NCI-H1092 (cell line): Measurements from ENCODE around the gene ST6GALNAC3.
A peak's percentile ranks its signal among the peaks of the same experiment; 100 is the strongest.

Source experiments
- DNase-seq: peaks from one replicate; lab custom pipeline; 2025; lab: John Stamatoyannopoulos, UW

ST6GALNAC3 gene

GRCh38 chr1:76510672-76511557 lies 436.4 kb downstream of the ST6GALNAC3 start:
- DNase-seq: no peak

GRCh38 chr1:76511558-76512179 lies 437.1 kb downstream of the ST6GALNAC3 start:
- no peak for DNase-seq

GRCh38 chr1:76530953-76531352 lies 456.4 kb downstream of the ST6GALNAC3 start:
- no peak for DNase-seq

- DNase-seq: no peak
Measured at GRCh38 chr1:76541618-76542017, 467.1 kb downstream of the ST6GALNAC3 start.

GRCh38 chr1:76542359-76542758 lies 467.8 kb downstream of the ST6GALNAC3 start:
- DNase-seq: no peak

GRCh38 chr1:76543495-76543894 lies 468.9 kb downstream of the ST6GALNAC3 start:
- no peak for DNase-seq

GRCh38 chr1:76546354-76546933 lies 471.9 kb downstream of the ST6GALNAC3 start:
- no peak for DNase-seq

- DNase-seq: no peak
Measured at GRCh38 chr1:76547916-76548315, 473.4 kb downstream of the ST6GALNAC3 start.

GRCh38 chr1:76548513-76549100 lies 474.1 kb downstream of the ST6GALNAC3 start:
- DNase-seq: no peak

GRCh38 chr1:76554283-76554682 lies 479.7 kb downstream of the ST6GALNAC3 start:
- DNase-seq: no peak

GRCh38 chr1:76562292-76562691 lies 487.7 kb downstream of the ST6GALNAC3 start:
- DNase-seq: no peak

GRCh38 chr1:76568573-76569238 lies 494.2 kb downstream of the ST6GALNAC3 start:
- no peak for DNase-seq

- DNase-seq: no peak
Measured at GRCh38 chr1:76571248-76571647, 496.7 kb downstream of the ST6GALNAC3 start.

- no peak for DNase-seq
Measured at GRCh38 chr1:76572229-76572628, 497.7 kb downstream of the ST6GALNAC3 start.

GRCh38 chr1:76576876-76577524 lies 502.5 kb downstream of the ST6GALNAC3 start:
- no peak for DNase-seq

- peak; percentile 23 for DNase-seq
Measured at GRCh38 chr1:76577525-76578185, 503.1 kb downstream of the ST6GALNAC3 start.

- DNase-seq: no peak
Measured at GRCh38 chr1:76580206-76580605, 505.7 kb downstream of the ST6GALNAC3 start.

- no peak for DNase-seq
Measured at GRCh38 chr1:76581712-76582111, 507.2 kb downstream of the ST6GALNAC3 start.

- DNase-seq: no peak
Measured at GRCh38 chr1:76583235-76583868, 508.8 kb downstream of the ST6GALNAC3 start.

GRCh38 chr1:76583875-76584477 lies 509.4 kb downstream of the ST6GALNAC3 start:
- no peak for DNase-seq
